Smooth muscle cell (in vitro differentiated cells): Measurements from ENCODE around the gene GPR143. TPM values are rescaled to one million over a fixed set of nuclear protein-coding genes. Genes with fewer than 3 reads are reported as not detected.

ENCODE experiments used
- DNase-seq: peaks from one replicate; lab custom pipeline; 2025; ENCODE audit not compliant: unreplicated experiment; lab: John Stamatoyannopoulos, UW
- H2AFZ ChIP-seq: fragments of 200-600 bp; sonication (generic); 2 replicates; pipeline ENCODE4 v1.6.0; 2016; ENCODE audit warnings: antibody characterized with exemption, low read depth, mild to moderate bottlenecking
- H3F3A ChIP-seq: fragments of 200-600 bp; sonication (generic); 2 replicates; pipeline ENCODE4 v1.6.0; 2017; ENCODE audit warnings: antibody characterized with exemption, low read depth
- H3K27ac ChIP-seq: fragments of 200-600 bp; sonication (generic); 2 replicates; pipeline ENCODE4 v1.5.1; 2016; ENCODE audit warnings: low read depth, mild to moderate bottlenecking
- H3K27me3 ChIP-seq: fragments of 200-600 bp; sonication (generic); 2 replicates; pipeline ENCODE4 v1.6.1; 2016; ENCODE audit warnings: low read depth, mild to moderate bottlenecking
- H3K36me3 ChIP-seq: fragments of 200-600 bp; sonication (generic); 2 replicates; pipeline ENCODE4 v1.5.1; 2016; ENCODE audit warnings: low read depth
- H3K4me1 ChIP-seq: fragments of 200-600 bp; sonication (generic); 2 replicates; pipeline ENCODE4 v1.5.1; 2016; ENCODE audit warnings: low read depth
- H3K4me2 ChIP-seq: fragments of 200-600 bp; sonication (generic); 2 replicates; pipeline ENCODE4 v1.6.0; 2016; ENCODE audit warnings: mild to moderate bottlenecking
- H3K4me3 ChIP-seq: fragments of 200-600 bp; sonication (generic); 2 replicates; pipeline ENCODE4 v1.5.1; 2016; ENCODE audit warnings: mild to moderate bottlenecking
- H3K79me2 ChIP-seq: fragments of 200-600 bp; sonication (generic); 2 replicates; pipeline ENCODE4 v1.6.0; 2016; ENCODE audit warnings: low read depth, mild to moderate bottlenecking
- H3K9ac ChIP-seq: fragments of 200-600 bp; sonication (generic); 2 replicates; pipeline ENCODE4 v1.6.0; 2016; ENCODE audit warnings: low read depth
- H3K9me3 ChIP-seq: fragments of 200-600 bp; sonication (generic); replicated peaks from 2 replicates; pipeline ENCODE4 v1.5.1; 2016; ENCODE audit warnings: low read depth
- H4K20me1 ChIP-seq: fragments of 200-600 bp; sonication (generic); 2 replicates; pipeline ENCODE4 v1.6.0; 2016; ENCODE audit warnings: low read depth
- WGBS: methylation state at CpG from one replicate; pipeline ENCODE4 v1.1.7; 2016; ENCODE audit warnings: low lambda C conversion rate; 5-methylcytosine and 5-hydroxymethylcytosine counted together
- polyA plus RNA-seq: library from polyadenylated mRNA; unstranded; fragments of >200 nt; fragmentation: Nextera tagmentation; extraction: Ambion mirVana; gene quantifications from 2 replicates; pipeline ENCODE4 v1.2.1, GENCODE V29; 2016
- total RNA-seq: library from RNA; depleted of rRNA; stranded (reverse); fragments of >200 nt; gene quantifications from 2 replicates; pipeline ENCODE4 v1.2.3, GENCODE V29; 2014
- TF ChIP-seq, protein P1 (sequence below): fragments of 200-600 bp; sonication (generic); IDR thresholded peaks from 2 replicates; pipeline ENCODE4 v1.5.1; 2017; ENCODE audit warnings: borderline replicate concordance, mild to moderate bottlenecking, antibody characterized with exemption; ENCODE audit not compliant: insufficient read depth, poor library complexity, severe bottlenecking

The GPR143 gene
- total and polyA plus RNA-seq, 2 experiments from 2014 or later: 0.72 to 1.4 TPM

DNA sequence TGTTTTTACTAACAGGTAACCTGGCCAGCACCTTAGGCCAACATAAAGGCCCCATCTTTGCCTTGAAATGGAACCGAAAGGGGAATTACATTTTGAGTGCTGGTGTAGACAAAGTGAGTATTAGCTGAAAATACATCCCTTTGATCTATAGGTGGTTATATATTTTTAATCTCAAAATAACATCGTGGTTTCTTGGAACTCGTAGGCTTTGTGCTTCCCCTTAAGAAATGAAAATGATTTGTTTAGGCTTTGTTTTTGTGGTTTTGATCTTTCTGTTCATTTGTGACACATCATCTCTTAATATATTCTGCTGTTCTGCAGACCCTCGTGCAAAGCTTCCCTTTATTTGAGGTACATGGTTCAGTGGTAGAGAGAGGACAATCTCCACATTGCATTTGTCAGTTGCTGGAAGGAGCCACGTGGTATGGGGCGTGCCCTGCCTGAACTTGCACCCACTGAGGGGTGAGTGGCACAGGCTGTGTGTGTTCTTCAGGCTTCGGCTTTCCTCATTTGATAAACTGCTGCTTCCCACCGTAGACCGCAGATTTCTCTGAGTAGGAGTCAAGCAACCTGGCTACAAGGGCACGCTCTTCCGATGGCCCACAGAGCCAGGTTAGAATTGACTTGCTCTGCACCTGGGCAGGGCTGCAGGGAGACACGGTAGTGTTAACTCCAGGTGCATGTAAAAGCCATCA, 72.2 kb downstream of the GPR143 start:
- no peak overlapping the region for H3K27ac ChIP-seq
- H3F3A ChIP-seq: no peaks in the 10 kb centered on the region
- no peaks in the 10 kb centered on the region for H3K4me1 ChIP-seq
- no peaks in the 10 kb centered on the region for H3K27me3 ChIP-seq
- H3K9ac ChIP-seq: no peak overlapping the region
- no peak overlapping the region for H2AFZ ChIP-seq
- no peaks in the 10 kb centered on the region for H4K20me1 ChIP-seq
- H3K36me3 ChIP-seq: no peaks in the 10 kb centered on the region
- DNase-seq: no peak
- H3K79me2 ChIP-seq: no peaks in the 10 kb centered on the region
- no peaks in the 10 kb centered on the region for H3K9me3 ChIP-seq
- H3K4me2 ChIP-seq: no peak overlapping the region
- TF ChIP-seq, protein P1, sequence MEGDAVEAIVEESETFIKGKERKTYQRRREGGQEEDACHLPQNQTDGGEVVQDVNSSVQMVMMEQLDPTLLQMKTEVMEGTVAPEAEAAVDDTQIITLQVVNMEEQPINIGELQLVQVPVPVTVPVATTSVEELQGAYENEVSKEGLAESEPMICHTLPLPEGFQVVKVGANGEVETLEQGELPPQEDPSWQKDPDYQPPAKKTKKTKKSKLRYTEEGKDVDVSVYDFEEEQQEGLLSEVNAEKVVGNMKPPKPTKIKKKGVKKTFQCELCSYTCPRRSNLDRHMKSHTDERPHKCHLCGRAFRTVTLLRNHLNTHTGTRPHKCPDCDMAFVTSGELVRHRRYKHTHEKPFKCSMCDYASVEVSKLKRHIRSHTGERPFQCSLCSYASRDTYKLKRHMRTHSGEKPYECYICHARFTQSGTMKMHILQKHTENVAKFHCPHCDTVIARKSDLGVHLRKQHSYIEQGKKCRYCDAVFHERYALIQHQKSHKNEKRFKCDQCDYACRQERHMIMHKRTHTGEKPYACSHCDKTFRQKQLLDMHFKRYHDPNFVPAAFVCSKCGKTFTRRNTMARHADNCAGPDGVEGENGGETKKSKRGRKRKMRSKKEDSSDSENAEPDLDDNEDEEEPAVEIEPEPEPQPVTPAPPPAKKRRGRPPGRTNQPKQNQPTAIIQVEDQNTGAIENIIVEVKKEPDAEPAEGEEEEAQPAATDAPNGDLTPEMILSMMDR: no peak
- no peak overlapping the region for H3K4me3 ChIP-seq
- 78% methylated on average over 12 of the region's 12 CpGs for WGBS

DNA sequence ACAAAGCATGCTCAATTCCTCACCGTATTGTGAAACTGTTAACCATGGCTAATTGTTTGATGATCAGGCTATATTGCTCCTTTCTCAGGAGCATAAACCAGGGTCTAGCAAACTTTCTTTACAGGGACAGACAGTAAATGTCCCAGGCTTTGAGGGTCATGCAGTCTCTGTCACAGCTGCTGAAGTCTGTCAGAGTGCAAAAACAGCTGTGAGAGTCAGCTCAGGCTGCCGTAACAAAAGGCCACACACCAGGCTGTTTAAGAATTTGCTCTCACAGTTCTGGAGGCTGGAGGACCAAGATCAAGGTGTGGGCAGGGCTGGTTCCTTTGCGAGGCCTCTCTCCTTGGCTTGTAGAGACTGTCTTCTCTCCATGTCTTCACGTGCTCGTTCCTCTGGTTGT, 75.6 kb downstream of the GPR143 start:
- no peaks in the 10 kb centered on the region for H3F3A ChIP-seq
- H4K20me1 ChIP-seq: no peaks in the 10 kb centered on the region
- no peak overlapping the region for H2AFZ ChIP-seq
- no peak overlapping the region for H3K9ac ChIP-seq
- no peaks in the 10 kb centered on the region for H3K79me2 ChIP-seq
- H3K9me3 ChIP-seq: no peaks in the 10 kb centered on the region
- H3K4me1 ChIP-seq: no peaks in the 10 kb centered on the region
- no peaks in the 10 kb centered on the region for H3K27me3 ChIP-seq
- H3K4me3 ChIP-seq: no peak overlapping the region
- TF ChIP-seq, protein P1: no peak
- 79% methylated on average over 5 of the region's 5 CpGs for WGBS
- no peaks in the 10 kb centered on the region for H3K36me3 ChIP-seq
- no peak for DNase-seq
- no peak overlapping the region for H3K27ac ChIP-seq
- no peak overlapping the region for H3K4me2 ChIP-seq

DNA sequence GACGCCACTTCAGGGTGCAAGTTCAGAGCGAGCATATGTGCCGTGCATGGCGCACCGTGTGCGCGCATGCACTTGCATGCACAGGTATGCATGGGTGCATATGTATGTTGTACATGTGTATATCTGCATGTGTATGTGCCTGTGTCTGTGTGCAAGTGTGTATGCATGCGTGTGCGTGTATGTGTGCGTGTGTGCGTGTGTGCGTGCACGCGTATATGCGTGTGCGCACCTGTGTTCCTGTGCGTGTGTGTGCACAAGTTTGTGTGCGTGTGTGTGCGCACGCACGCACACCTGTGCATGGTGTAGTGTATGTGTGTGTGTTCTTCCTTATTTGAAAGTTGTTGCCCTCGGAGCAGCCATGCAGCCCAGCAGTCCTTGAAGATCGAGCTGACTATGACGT, 76.8 kb downstream of the GPR143 start:
- H4K20me1 ChIP-seq: no peaks in the 10 kb centered on the region
- no peaks in the 10 kb centered on the region for H3F3A ChIP-seq
- no peak for DNase-seq
- no peaks in the 10 kb centered on the region for H3K27me3 ChIP-seq
- H3K9me3 ChIP-seq: no peaks in the 10 kb centered on the region
- no peak overlapping the region for H3K4me3 ChIP-seq
- H3K36me3 ChIP-seq: no peaks in the 10 kb centered on the region
- WGBS: 96% methylated on average over 24 of the region's 24 CpGs
- H2AFZ ChIP-seq: no peak overlapping the region
- TF ChIP-seq, protein P1: no peak
- no peaks in the 10 kb centered on the region for H3K4me1 ChIP-seq
- H3K4me2 ChIP-seq: no peak overlapping the region
- H3K79me2 ChIP-seq: no peaks in the 10 kb centered on the region
- no peak overlapping the region for H3K9ac ChIP-seq
- H3K27ac ChIP-seq: no peak overlapping the region

DNA sequence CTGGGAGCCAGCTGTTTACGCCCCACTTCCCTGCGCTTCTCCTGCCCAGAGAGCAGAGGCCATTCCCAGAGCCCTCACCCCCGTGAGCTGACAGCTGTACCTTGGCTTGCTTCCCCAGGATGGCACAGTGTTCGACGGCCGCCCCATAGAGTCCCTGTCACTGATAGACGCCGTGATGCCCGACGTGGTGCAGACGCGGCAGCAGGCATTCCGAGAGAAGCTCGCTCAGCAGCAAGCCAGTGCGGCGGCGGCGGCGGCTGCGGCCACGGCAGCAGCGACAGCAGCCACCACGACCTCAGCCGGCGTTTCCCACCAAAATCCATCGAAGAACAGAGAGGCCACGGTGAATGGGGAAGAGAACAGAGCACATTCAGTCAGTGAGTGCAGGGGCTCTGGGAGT, 77.7 kb downstream of the GPR143 start:
- Histone ChIP-seq H3K4me3 (no peak overlapping the region), H2AFZ (no peak overlapping the region), H3K36me3 (no peaks in the 10 kb centered on the region), H3K9me3 (no peaks in the 10 kb centered on the region), H3K4me1 (no peaks in the 10 kb centered on the region), H3K4me2 (no peak overlapping the region), H3F3A (no peaks in the 10 kb centered on the region), H3K79me2 (no peaks in the 10 kb centered on the region), H3K9ac (no peak overlapping the region), H3K27me3 (no peaks in the 10 kb centered on the region), H4K20me1 (no peaks in the 10 kb centered on the region), H3K27ac (no peak overlapping the region)
- TF ChIP-seq, protein P1: no peak
- WGBS: 95% methylated on average over 27 of the region's 27 CpGs
- no peak for DNase-seq
